Spleen (tissue), 7 donors: ENCODE results near the gene SMOC2.

Experiments used
- POLR2A ChIP-seq, 3 donors: fragments of 450-650 bp; IDR thresholded peaks; one replicate each; pipeline ENCODE4 v1.5.1; 2017; ENCODE audit warnings: antibody characterized with exemption in 3 of 3, mild to moderate bottlenecking in 1 of 3
- POLR2AphosphoS5 ChIP-seq, 3 donors: sonication (generic); formaldehyde crosslinking; IDR thresholded peaks; one replicate each; pipeline ENCODE4 v1.5.1; 2017; ENCODE audit warnings: antibody characterized with exemption in 3 of 3
- TF ChIP-seq, protein P1 (sequence below), 11 experiments: fragments of 200-600 bp in 7 of 11; fragments of 450-650 bp in 4 of 11; sonication (generic) in 4 of 11; IDR thresholded peaks in 8 of 11; conservative IDR thresholded peaks in 3 of 11; 1 replicate in 7 of 11; 2 replicates in 4 of 11; pipeline versions ENCODE4 v1.4.0 to v1.8.0; 2016 to 2021; ENCODE audit warnings: antibody characterized with exemption in 11 of 11, inconsistent platforms in 4 of 11, mild to moderate bottlenecking in 1 of 11
- donor health status: DM: no; HTN: no; CAD: no; lungs with moderate emphysema.
- donor health status: DM: no; HTN: no; CAD: no.
- donor health status: DM: no; HTN: no; CAD: no.

GRCh38 chr6:168599118-168599494 is 158.1 kb downstream of the SMOC2 start:
- TF ChIP-seq, protein P1, sequence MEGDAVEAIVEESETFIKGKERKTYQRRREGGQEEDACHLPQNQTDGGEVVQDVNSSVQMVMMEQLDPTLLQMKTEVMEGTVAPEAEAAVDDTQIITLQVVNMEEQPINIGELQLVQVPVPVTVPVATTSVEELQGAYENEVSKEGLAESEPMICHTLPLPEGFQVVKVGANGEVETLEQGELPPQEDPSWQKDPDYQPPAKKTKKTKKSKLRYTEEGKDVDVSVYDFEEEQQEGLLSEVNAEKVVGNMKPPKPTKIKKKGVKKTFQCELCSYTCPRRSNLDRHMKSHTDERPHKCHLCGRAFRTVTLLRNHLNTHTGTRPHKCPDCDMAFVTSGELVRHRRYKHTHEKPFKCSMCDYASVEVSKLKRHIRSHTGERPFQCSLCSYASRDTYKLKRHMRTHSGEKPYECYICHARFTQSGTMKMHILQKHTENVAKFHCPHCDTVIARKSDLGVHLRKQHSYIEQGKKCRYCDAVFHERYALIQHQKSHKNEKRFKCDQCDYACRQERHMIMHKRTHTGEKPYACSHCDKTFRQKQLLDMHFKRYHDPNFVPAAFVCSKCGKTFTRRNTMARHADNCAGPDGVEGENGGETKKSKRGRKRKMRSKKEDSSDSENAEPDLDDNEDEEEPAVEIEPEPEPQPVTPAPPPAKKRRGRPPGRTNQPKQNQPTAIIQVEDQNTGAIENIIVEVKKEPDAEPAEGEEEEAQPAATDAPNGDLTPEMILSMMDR (IDR thresholded peaks at IDR 0.05 in 8 of 11, conservative IDR thresholded peaks at IDR 0.05 in 3 of 11), result no peak
- no peak for TF ChIP-seq POLR2A (IDR thresholded peaks at IDR 0.05)
- no peak for TF ChIP-seq POLR2AphosphoS5 (IDR thresholded peaks at IDR 0.05)
